ENCODE measurements around the gene PARP1. TPM values are rescaled to one million over a fixed set of nuclear protein-coding genes. Genes with fewer than 3 reads are reported as not detected.

PARP1 gene
- total and polyA plus RNA-seq, 4 donors = 39.2 to 108 (median 60.3) TPM

DNA sequence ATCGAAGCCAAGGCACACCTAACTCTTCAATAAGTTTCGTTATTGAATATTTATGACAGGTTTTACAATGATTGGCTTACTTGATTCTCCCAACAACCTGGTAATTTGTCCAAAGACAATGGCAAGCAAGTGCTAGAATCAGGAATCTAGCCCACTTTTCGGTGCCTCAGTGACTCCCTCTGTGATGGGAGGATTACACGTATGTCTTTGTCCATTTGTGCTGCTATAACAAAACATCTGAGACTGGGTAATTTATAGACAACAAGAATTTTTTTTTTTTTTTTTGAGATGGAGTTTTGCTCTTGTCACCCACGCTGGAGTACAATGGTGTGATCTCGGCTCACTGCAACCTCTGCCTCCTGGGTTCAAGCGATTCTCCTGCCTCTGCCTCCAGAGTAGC is 96.5 kb downstream of the PARP1 start:
- Histone ChIP-seq H3K4me1 (ENCODE audit: control insufficient read depth in 4 of 4, insufficient read depth in 4 of 4, low read length in 3 of 4) (peaks cover 3 to 18% (median 7%) of the 10 kb centered on the region in 4 donors), H3K36me3 (ENCODE audit: control insufficient read depth in 4 of 4, insufficient read depth in 3 of 4, low read depth in 1 of 4, low read length in 3 of 4) (no peaks in the 10 kb centered on the region), H3K27me3 (ENCODE audit: control insufficient read depth in 4 of 4, insufficient read depth in 4 of 4, low read length in 3 of 4) (peaks cover 0 to 2% (median 0%) of the 10 kb centered on the region in 4 donors), H3K27ac (ENCODE audit: low read depth in 1 of 2, low read length in 2 of 2) (no peak overlapping the region), H3K9ac (ENCODE audit: low read depth in 1 of 2, low read length in 2 of 2) (no peak overlapping the region), H3K4me3 (ENCODE audit: low read depth in 1 of 3, low read length in 3 of 3) (no peak overlapping the region), H3K9me3 (ENCODE audit: control insufficient read depth in 4 of 4, low read length in 3 of 4) (no peaks in the 10 kb centered on the region)
- WGBS = 96% methylated on average over 7 of the region's 7 CpGs
- TF ChIP-seq, protein P1, sequence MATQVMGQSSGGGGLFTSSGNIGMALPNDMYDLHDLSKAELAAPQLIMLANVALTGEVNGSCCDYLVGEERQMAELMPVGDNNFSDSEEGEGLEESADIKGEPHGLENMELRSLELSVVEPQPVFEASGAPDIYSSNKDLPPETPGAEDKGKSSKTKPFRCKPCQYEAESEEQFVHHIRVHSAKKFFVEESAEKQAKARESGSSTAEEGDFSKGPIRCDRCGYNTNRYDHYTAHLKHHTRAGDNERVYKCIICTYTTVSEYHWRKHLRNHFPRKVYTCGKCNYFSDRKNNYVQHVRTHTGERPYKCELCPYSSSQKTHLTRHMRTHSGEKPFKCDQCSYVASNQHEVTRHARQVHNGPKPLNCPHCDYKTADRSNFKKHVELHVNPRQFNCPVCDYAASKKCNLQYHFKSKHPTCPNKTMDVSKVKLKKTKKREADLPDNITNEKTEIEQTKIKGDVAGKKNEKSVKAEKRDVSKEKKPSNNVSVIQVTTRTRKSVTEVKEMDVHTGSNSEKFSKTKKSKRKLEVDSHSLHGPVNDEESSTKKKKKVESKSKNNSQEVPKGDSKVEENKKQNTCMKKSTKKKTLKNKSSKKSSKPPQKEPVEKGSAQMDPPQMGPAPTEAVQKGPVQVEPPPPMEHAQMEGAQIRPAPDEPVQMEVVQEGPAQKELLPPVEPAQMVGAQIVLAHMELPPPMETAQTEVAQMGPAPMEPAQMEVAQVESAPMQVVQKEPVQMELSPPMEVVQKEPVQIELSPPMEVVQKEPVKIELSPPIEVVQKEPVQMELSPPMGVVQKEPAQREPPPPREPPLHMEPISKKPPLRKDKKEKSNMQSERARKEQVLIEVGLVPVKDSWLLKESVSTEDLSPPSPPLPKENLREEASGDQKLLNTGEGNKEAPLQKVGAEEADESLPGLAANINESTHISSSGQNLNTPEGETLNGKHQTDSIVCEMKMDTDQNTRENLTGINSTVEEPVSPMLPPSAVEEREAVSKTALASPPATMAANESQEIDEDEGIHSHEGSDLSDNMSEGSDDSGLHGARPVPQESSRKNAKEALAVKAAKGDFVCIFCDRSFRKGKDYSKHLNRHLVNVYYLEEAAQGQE (IDR thresholded peaks at IDR 0.05) = no peak
- TF ChIP-seq JUND (IDR thresholded peaks at IDR 0.05) (no peak), SP1 (IDR thresholded peaks at IDR 0.05) (no peak)
- no peak for DNase-seq (ENCODE audit: low spot score)

Other genes starting within 250 kb of the PARP1 start
- gene ACBD3, start 221.4 kb downstream of the PARP1 start, total RNA-seq = 10 to 100 TPM; 17.8 to 26.9 TPM
- gene ACBD3, start 221.4 kb downstream of the PARP1 start, polyA plus RNA-seq = 10 to 100 TPM in 1 of 2 donors, 1 to 10 TPM in 1; 9.0 to 10.3 TPM
- gene MIXL1, start 184.4 kb downstream of the PARP1 start, total RNA-seq = under 1 TPM in 1 of 2 donors, not detected in 1; 0.05 TPM
- gene MIXL1, start 184.4 kb downstream of the PARP1 start, polyA plus RNA-seq = not detected
- gene LIN9, start 98.9 kb downstream of the PARP1 start, total RNA-seq = 1 to 10 TPM; 1.3 to 7.9 TPM
- gene LIN9, start 98.9 kb downstream of the PARP1 start, polyA plus RNA-seq = under 1 TPM; 0.50 to 0.65 TPM
- under 1 TPM; 0.08 to 0.14 TPM for gene STUM, start 140.7 kb upstream of the PARP1 start, total RNA-seq
- gene STUM, start 140.7 kb upstream of the PARP1 start, polyA plus RNA-seq = under 1 TPM; 0.03 to 0.06 TPM

All from liver (tissue), 9 donors.